ENCODE measurements around the gene YEATS2. TPM values are rescaled to one million over a fixed set of nuclear protein-coding genes. Genes with fewer than 3 reads are reported as not detected.

The YEATS2 gene
- 25.1 and 33.2 TPM in 2 replicates for total RNA-seq

GRCh38 chr3:183697610-183698317 is at the start of gene YEATS2:
Gene YEATS2, plus strand, starts transcription at chr3:183697797. Its CDS starts 17,366 bp downstream, at chr3:183715163.

GRCh38 chr3:183825456-183826161 is 128.0 kb downstream of the YEATS2 start, which contains the start of gene MAP6D1:
Gene MAP6D1, minus strand, starts transcription at chr3:183825577. Its CDS starts 30 bp downstream, at chr3:183825547.

Other genes with a start within 250 kb of the YEATS2 start
- gene KLHL6, start 142.1 kb upstream of the YEATS2 start, total RNA-seq = under 0.01 TPM in 1 of 2 replicates, not detected in the other
- 20.2 and 80.7 TPM in 2 replicates for gene KLHL24, start 62.2 kb upstream of the YEATS2 start, total RNA-seq
- gene MAP6D1, start 127.8 kb downstream of the YEATS2 start, total RNA-seq = 1.4 and 3.5 TPM in 2 replicates
- gene PARL, start 187.1 kb downstream of the YEATS2 start, total RNA-seq = 45.5 and 58.1 TPM in 2 replicates

Measured in epithelial cell of alveolus of lung (primary cell).